GM19193 (cell line): ENCODE measurements around the gene PSORS1C1.

Experiments
- POLR2A ChIP-seq: IDR thresholded peaks from 4 replicates; pipeline ENCODE4 v1.6.1; 2011; ENCODE audit not compliant: insufficient read depth, insufficient read length; ENCODE audit errors: extremely low read depth

Gene PSORS1C1

DNA sequence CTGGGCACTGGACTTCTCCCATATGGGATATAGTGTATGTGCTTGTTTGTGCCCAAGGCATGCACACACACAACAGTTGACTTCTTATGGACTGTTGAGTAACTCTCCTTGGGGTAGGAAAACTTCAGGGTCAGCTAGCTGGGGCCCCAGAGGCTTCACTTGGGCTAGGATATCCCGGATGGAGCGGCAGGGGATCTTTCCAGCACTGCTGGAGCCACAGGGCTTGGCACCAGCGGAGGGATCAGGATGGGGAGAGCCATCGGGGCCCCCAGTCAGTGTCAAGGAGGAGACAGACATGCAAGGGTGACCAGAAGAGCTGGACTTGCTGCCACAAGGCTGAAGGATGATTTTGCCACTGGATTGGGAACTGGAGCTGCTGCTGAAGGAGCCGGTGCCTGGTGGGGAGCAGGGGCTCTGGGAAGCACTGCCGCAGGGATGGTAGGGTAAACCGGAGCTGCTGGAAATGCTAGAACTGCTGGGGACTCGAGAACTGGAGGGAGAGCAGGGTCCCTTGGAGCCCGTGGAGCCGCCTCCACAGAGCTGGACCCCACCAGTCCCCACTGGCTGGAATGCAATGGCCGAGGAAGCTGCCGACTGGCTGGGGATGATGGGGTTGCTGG lies 1.5 kb downstream of the PSORS1C1 start:
- no peak for TF ChIP-seq POLR2A

- no peak for TF ChIP-seq POLR2A
These were observed 2.2 kb downstream of the PSORS1C1 start for GRCh38 chr6:31116661-31117385.

DNA sequence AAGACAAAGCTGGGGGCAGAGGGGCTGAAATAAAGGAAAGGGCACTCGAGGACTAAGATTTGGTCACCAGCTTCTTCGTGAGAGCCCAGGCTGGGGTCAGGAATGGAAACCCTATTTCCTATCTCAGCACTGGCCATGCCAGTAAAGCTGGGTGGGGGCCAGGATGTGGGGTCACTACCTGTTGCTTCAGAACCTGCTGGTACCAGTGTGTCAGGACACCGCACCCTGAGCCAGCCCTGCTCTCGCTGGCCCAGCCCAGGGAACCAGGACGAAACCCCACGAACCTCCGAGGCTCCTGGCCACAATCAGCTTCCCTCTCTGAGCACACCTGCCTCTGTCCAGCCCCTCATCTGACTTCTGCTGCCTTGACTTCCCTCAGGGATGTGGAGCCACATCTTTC lies 3.6 kb downstream of the PSORS1C1 start:
- no peak for TF ChIP-seq POLR2A

DNA sequence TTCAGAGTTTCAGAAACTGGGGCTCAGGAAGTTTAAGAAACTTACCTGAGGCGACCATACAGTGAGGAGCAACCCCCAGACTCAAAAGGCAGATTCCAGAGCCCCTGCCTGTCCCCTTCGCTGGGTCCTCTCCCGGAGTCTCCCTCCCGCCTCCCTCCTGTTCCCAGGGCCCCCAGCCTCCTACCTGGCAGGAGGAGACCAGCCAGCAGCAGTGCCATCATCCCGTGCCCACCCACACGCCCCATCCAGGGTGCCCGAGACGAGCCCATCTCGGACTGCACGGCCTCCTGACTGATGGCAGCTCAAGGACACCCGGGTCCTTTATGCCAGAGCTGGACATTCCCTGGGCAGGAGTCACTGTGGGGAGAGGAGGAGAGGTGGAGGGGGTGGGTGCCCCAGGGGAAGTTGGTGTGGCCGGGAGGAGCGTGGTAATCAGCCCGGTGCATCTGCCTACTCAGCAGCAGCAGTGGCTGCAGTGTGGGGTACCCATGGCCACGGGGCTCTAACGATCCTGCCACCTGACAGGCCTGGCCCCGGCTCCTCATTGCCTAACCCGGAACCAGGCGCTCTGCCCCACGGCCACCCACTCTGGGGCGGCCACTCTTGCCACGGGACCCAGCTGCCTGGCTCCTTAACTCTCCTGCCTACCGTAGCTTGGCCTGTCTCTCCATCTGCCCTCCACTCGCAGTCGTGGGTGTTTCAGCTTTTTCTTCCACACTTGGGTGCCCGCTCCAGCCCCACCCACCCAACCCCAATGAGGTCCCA lies 5.7 kb downstream of the PSORS1C1 start, which contains the start of gene CDSN:
TSS of gene CDSN (minus strand) at position 296 of the 765 bp plus-strand sequence. CDS start at position 269, 27 bp downstream.
- TF ChIP-seq POLR2A: no peak

DNA sequence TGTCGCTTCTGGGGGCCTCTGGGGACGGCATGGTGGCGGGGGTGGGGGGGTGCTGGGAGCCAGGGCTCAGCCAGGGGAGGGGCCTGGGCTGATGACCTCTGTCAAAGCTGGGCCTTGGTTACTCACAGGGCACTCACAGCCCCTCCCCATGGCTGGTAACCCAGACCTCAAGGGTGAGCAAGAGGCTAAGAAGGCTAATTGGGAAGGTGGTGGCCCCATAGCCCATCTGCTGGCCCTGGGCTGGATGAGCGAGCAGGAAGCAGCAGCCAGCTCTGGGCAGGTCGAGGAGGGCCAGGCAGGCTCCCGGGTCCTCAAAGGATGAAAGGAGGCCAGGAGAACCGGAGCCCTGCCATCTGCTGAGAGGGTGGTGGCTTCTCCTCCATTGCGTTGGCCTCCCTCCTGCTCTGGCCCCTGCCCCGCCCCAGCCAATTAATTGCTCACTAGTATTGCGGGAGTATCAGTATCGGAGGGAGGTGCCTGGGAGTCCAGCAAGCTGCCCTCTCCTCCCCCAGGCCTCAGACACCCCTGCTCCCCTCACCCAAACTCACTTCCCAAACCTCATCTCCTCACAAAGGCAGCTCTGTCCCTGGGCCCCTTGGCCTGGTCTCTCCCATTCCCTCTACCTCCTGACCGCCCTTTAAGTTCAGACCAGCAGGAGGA lies 6.7 kb downstream of the PSORS1C1 start:
- no peak for TF ChIP-seq POLR2A

DNA sequence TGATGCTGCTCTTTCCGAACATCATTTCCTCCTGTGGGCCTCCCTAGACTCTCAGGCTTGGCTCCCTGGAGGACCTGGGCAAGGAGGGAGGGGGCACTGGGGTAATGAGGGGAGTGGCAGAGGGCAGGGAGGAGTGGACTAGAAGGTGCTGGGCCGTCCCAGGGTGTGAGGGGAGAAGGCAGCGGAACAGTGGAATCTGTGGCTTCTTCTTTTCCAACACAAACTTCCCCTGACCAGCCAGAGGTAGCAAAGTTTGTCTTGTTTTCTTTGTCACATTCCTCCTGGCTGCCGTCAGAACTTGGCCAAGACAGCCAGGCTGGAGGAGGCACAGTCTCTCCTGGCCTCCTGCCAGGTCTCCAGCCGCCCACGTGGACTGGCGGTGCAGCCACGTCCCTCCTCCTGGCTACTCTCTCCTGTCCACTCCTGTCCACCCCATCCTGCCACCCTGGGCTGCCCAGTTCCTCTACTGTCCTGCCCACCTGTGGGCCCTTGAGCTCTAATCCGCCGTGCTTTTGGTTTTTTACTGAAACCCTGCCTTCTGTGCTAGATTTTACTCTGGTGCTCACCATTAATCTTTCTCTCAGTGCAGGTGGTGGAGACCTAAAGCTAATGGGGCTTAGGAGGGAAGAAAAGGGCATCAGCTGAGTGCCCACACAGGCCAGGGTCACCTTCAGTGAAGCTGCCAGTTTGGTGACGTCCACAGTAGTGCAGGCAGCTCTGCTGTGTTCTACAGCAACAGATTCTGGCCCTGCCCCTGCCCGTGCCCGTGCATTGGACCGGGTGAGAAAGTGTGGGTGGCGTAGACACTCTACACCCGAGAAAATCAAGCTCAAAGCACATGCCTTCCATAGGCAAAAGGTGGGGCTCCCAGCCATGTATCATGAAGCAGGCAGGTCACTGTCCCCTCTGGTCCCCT lies 8.4 kb downstream of the PSORS1C1 start:
- no peak for TF ChIP-seq POLR2A

DNA sequence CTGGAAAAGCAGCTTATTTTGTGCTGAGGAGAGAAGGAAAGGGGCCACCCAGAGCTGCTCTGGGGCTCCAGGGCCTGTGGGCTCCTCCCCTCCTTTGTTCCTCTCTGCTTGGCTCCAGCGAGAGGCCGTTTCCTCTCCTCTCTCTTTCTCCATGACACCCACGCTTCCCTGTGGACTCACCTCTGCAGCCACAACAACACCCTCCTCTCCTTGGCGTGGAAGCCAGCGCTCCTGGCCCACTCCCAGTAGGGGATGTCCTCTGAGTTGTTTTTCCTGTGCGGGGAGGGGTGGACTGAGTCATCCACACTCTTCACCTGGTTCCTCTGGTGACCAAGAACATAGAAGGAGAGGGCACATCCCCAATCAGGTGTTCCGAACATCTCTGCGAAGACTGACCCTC lies 10.6 kb downstream of the PSORS1C1 start:
- TF ChIP-seq POLR2A: no peak

- TF ChIP-seq POLR2A: no peak
These were observed 11.2 kb downstream of the PSORS1C1 start for GRCh38 chr6:31125586-31126363.

GRCh38 chr6:31126396-31127175 lies 12.0 kb downstream of the PSORS1C1 start:
- TF ChIP-seq POLR2A: no peak

DNA sequence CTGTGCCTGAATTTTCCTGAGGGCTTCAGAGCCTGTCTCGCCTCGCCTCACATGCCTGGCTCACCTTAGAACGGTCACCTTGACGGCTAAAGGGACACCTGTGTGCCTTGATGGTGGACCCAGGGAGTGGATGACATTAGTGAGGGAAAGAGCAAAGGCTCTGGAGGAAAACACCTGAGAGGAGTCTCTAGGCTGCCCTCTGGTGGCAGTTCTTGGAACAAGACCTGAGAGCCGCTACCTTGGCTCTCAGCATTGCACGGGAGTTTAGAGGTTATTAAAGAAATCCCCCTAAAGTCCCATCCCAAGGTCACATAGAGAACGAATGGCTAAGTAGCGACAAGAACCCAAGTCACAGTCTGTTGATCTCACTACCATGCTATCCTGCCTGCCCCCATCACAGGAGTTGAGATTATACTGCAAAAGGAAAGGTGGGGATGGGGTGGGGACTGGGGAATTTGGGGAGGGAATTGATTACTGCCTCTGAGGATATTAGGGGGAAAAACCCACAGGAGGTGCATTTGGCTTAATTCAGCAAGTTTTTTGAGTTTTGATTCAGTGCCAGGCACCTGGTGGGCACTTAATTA lies 13.6 kb downstream of the PSORS1C1 start:
- TF ChIP-seq POLR2A: no peak

DNA sequence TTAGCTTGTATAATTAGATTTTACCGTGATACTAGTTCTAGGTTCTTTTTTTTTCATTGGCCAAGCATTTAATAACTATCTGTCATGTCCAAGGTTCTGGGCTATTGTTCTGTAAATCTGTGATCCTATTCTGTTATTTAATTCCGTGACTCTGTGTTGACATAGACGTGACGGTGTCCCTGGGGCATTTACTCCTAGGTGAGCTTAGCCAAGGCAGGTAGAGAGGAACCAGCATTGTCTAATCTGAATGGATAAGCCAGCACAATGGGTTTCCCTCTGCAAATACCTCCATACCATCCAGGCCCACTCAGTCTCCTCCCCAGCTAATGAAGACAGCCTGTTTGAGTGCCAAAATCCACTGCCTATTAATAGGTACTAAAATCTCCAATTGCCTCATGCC lies 14.5 kb downstream of the PSORS1C1 start:
- no peak for TF ChIP-seq POLR2A

- no peak for TF ChIP-seq POLR2A
These were observed 16.2 kb downstream of the PSORS1C1 start for GRCh38 chr6:31130751-31131150.
